ENCODE data around the gene RFT1. TPM values are rescaled to one million over a fixed set of nuclear protein-coding genes. Genes with fewer than 3 reads are reported as not detected.

The RFT1 gene
- total RNA-seq, 4 donors from 2014 or later: 9.0 to 19.8 (median 10.8) TPM

DNA sequence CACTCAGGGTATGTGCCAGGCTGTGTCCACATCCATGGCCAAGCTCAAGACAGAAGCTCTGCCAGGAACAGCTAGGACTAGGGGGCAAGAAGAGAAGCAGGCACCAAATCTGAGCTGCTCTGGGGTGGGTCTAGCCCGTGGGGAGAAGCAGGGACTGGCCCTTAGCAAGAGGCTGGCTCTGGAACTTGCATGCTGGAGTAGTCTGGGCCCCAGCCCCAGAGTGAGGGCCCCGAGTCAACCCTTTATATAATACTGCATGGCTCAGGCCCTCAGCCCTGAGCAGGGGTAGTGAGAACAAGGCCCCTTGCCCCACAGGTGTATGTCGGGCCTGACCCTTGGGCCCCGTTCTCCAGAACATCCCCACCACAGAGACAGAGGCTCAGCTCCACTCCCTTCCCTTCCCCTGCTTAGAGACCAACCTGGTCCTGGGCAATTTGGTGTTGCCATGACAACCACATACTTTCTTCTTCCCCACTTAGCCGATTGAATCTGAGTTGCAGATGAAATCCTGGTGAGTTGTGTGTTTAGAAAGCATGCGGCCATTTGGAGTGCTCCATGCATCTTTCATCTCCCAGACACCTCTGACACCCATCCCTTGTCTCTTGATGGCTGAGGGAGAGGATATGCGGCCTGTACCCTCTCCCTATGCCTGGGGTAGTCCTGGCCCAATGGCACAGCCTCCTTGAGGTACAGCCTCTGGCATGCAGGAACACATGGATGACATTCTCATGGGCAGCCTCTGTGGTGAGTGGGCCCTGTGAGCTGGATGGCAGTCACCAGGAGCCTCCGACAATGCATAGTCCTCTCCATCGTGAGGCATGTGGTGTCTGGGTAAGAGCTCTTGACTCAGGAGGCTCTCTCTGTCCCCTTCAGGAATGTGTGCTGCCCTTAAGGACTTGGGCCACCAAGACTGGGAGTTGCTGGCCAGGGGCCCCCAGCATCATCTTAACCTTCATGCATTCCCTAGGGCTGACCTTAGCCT is 55.2 kb downstream of the RFT1 start:
- H3K4me3 ChIP-seq: no peak overlapping the region
- no peak for DNase-seq
- H3K36me3 ChIP-seq: no peaks in the 10 kb centered on the region
- H3K27ac ChIP-seq: no peak overlapping the region
- H3K9me3 ChIP-seq: no peaks in the 10 kb centered on the region
- TF ChIP-seq POLR2A (IDR thresholded peaks at IDR 0.05): no peak
- TF ChIP-seq, protein P1, sequence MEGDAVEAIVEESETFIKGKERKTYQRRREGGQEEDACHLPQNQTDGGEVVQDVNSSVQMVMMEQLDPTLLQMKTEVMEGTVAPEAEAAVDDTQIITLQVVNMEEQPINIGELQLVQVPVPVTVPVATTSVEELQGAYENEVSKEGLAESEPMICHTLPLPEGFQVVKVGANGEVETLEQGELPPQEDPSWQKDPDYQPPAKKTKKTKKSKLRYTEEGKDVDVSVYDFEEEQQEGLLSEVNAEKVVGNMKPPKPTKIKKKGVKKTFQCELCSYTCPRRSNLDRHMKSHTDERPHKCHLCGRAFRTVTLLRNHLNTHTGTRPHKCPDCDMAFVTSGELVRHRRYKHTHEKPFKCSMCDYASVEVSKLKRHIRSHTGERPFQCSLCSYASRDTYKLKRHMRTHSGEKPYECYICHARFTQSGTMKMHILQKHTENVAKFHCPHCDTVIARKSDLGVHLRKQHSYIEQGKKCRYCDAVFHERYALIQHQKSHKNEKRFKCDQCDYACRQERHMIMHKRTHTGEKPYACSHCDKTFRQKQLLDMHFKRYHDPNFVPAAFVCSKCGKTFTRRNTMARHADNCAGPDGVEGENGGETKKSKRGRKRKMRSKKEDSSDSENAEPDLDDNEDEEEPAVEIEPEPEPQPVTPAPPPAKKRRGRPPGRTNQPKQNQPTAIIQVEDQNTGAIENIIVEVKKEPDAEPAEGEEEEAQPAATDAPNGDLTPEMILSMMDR (IDR thresholded peaks at IDR 0.05): no peak
- no peaks in the 10 kb centered on the region for H3K27me3 ChIP-seq
- H3K4me1 ChIP-seq: peaks cover 0 to 8% (median 6%) of the 10 kb centered on the region in 4 donors

DNA sequence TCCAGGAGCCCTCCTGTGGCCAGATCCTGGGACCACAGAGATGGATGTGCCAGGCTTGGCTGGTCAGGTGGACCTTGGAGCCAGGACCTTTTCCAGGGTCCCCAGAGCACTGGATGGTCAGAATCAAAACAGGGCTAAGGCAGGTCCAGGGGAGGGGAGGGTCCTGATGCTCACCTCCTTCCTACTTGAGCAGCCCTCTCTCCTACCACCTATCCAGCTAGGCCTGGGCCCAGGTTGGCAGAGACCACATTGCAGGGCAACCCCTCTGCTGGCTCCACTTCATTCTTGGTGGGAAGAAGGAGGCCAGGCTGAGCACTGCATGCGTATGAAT is 55.9 kb downstream of the RFT1 start:
- H3K36me3 ChIP-seq: no peaks in the 10 kb centered on the region
- H3K4me1 ChIP-seq: peaks cover 0 to 8% (median 6%) of the 10 kb centered on the region in 4 donors
- DNase-seq: no peak
- TF ChIP-seq, protein P1 (IDR thresholded peaks at IDR 0.05): no peak
- TF ChIP-seq POLR2A (IDR thresholded peaks at IDR 0.05): no peak
- H3K4me3 ChIP-seq: no peak overlapping the region
- no peaks in the 10 kb centered on the region for H3K9me3 ChIP-seq
- H3K27ac ChIP-seq: no peak overlapping the region
- H3K27me3 ChIP-seq: no peaks in the 10 kb centered on the region

DNA sequence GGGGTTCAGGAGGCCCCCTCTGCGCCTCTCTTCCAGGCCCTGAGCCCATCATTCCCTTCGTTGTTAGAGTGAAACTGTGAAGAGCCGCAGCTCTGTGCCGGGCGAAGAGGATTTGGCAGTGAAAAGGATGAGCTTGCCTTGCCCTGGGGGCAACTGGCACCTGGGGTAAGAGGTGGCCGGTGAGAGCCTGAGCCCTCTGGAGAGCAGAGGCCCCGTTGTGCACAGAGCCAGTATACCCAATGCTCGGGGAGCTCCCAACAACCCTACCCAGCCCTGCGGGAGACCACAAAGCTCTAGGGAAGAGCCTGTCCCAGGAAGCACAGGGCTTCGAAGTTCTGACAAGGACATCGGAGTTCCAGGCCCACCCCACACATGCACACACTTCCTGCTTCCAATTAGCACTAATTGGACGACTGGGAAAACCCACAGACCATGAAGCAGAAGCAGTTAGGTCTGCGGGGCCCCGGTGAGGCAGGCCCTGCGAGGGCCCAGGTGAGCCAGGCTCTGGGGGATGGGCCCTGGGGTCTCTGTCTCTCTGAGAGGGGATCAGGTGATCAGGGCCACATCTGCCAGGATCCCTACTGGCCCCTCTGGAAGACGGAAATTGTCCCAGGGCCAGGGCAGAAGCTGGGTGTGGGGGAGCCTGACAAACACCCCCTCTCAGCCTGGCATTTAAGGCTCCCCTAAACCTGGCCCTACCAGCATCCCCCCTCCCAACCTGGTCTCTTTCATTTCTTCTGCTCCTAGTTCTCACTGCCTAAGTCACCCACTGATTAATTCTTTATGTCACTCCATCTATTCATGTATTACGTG is 56.5 kb downstream of the RFT1 start:
- Histone ChIP-seq H3K4me1 (peaks cover 0 to 8% (median 6%) of the 10 kb centered on the region in 4 donors), H3K27ac (peak overlapping the region in 3 of 4 donors; percentile 53 to 82 (median 68)), H3K9me3 (no peaks in the 10 kb centered on the region), H3K4me3 (peak overlapping the region in 3 of 4 donors; percentile 66 to 75 (median 69)), H3K27me3 (no peaks in the 10 kb centered on the region), H3K36me3 (no peaks in the 10 kb centered on the region)
- no peak for DNase-seq
- TF ChIP-seq, protein P1 (IDR thresholded peaks at IDR 0.05): no peak
- TF ChIP-seq POLR2A (IDR thresholded peaks at IDR 0.05): no peak

DNA sequence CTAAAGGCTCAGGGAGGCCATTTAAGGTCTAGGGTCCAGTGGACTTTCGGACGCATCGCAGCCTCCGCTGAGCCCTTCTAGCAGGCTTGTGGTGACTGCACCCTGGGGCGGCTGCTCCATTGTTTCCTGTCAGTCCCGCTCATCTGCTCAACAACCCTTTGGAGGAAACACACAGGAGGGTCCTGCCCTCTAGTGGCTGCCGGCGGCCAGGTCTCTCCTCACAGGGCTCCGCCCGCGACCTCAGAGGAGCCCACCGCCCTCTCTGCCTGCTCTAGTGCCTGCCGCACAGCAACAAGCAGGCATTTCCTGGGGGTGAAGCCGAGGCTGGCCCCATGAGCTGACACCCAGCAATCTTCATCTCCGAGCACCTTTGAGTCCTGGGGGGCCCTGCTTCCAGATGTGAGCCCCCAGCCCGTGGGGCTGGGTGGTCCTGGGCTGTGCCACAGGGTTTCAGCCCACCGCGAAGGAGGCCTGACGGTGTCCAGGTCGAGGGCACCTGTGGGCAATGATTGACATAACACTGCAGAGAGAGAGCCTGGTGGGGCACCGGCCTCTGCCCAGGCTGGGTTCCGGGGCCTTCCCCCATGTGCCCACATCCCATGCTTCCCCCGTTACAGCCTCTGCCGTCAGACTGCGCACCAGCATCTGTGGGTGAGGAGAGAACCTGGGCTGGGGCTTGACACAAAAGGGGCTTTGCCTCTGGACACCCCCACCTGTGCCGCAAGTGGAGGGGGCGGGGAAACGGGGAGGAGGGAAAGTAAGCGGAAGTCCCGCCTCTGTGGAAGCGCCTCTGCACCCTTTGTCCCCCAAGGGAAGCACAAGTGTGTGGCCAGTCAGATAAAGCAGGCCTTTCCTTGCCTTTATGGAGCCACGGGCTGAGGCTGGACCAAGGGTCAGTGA is 57.3 kb downstream of the RFT1 start:
- H3K27me3 ChIP-seq: no peaks in the 10 kb centered on the region
- H3K36me3 ChIP-seq: no peaks in the 10 kb centered on the region
- H3K27ac ChIP-seq: peak overlapping the region; percentile 53 to 82 (median 72)
- peak; percentile 87 to 95 (median 90) for DNase-seq
- H3K4me3 ChIP-seq: peak overlapping the region; percentile 57 to 75 (median 68)
- H3K4me1 ChIP-seq: peaks cover 0 to 8% (median 6%) of the 10 kb centered on the region in 4 donors
- H3K9me3 ChIP-seq: no peaks in the 10 kb centered on the region
- TF ChIP-seq POLR2A (IDR thresholded peaks at IDR 0.05): no peak
- TF ChIP-seq, protein P1 (IDR thresholded peaks at IDR 0.05): peak; percentile 84 to 97 (median 95)
